GM12878 (cell line): Measurements from ENCODE around the gene NLGN3.

Source experiments
- CEBPB ChIP-seq, 2 experiments: fragments of 150-350 bp in 1 of 2; IDR thresholded peaks; 2 replicates each; pipeline ENCODE4 v1.6.1; 2012 to 2014; ENCODE audit warnings: low read depth in 2 of 2, low read length in 2 of 2, borderline replicate concordance in 1 of 2, inconsistent platforms in 1 of 2
- PML ChIP-seq: IDR thresholded peaks from 2 replicates; pipeline ENCODE4 v1.6.1; 2012; ENCODE audit warnings: low read length, inconsistent platforms
- ZNF274 ChIP-seq: IDR thresholded peaks from one replicate; pipeline ENCODE4 v1.8.0; 2011; ENCODE audit not compliant: insufficient read length, insufficient read depth

- TF ChIP-seq ZNF274 (no peak), CEBPB (IDR thresholded peaks at IDR 0.05; ENCODE audit: borderline replicate concordance in 1 of 2, low read depth in 2 of 2, low read length in 2 of 2) (no peak), PML (no peak)
Measured at GRCh38 chrX:71217298-71217697, 72.7 kb downstream of the NLGN3 start.
